ENCODE measurements around the gene CALHM6. TPM values are rescaled to one million over a fixed set of nuclear protein-coding genes. Genes with fewer than 3 reads are reported as not detected.
"Not testable (repeated sequence)": the region's sequence is repeated elsewhere in the genome, so short reads cannot be mapped to it uniquely, and the experiment has no call there.

Gene CALHM6
- total RNA-seq, 1 experiment from 2014 or later, result 2.7 TPM

- peak; percentile 17 for DNase-seq (ENCODE audit: low read depth)
Measured at GRCh38 chr6:116476002-116476678, 15.0 kb downstream of the CALHM6 start.

- no peak for DNase-seq (ENCODE audit: low read depth)
Measured at GRCh38 chr6:116482780-116483179, 21.6 kb downstream of the CALHM6 start.

GRCh38 chr6:116483616-116484015, 22.4 kb downstream of the CALHM6 start:
- no peak for DNase-seq (ENCODE audit: low read depth)

- no peak for DNase-seq (ENCODE audit: low read depth)
Measured at GRCh38 chr6:116485559-116486184, 24.5 kb downstream of the CALHM6 start.

GRCh38 chr6:116491610-116492330, 30.6 kb downstream of the CALHM6 start:
- no peak for DNase-seq (ENCODE audit: low read depth)

- no peak for DNase-seq (ENCODE audit: low read depth)
Measured at GRCh38 chr6:116492331-116493067, 31.3 kb downstream of the CALHM6 start.

GRCh38 chr6:116495161-116495560, 34.0 kb downstream of the CALHM6 start:
- DNase-seq (ENCODE audit: low read depth), result not testable (repeated sequence)

- no peak for DNase-seq (ENCODE audit: low read depth)
Measured at GRCh38 chr6:116497113-116497676, 36.0 kb downstream of the CALHM6 start.

GRCh38 chr6:116500969-116501433, 39.8 kb downstream of the CALHM6 start:
- no peak for DNase-seq (ENCODE audit: low read depth)

- no peak for DNase-seq (ENCODE audit: low read depth)
Measured at GRCh38 chr6:116507324-116507723, 46.1 kb downstream of the CALHM6 start.

GRCh38 chr6:116508527-116508926, 47.4 kb downstream of the CALHM6 start:
- no peak for DNase-seq (ENCODE audit: low read depth)

- peak; percentile 95 for DNase-seq (ENCODE audit: low read depth)
Measured at GRCh38 chr6:116511424-116512110, 50.4 kb downstream of the CALHM6 start, which contains the start of gene CALHM5. CALHM5 (plus strand) TSS chr6:116511639; CDS start chr6:116511697, 58 bp downstream.

- no peak for DNase-seq (ENCODE audit: low read depth)
Measured at GRCh38 chr6:116512111-116512559, 51.0 kb downstream of the CALHM6 start.

GRCh38 chr6:116512734-116513133, 51.6 kb downstream of the CALHM6 start:
- DNase-seq (ENCODE audit: low read depth), result peak; percentile 20

Other genes with a start within 250 kb of the CALHM6 start
- gene TSPYL4, start 207.3 kb upstream of the CALHM6 start, total RNA-seq (2014; rRNA removed), result 16.7 and 18.8 TPM in 2 replicates
- gene TSPYL1, start 181.4 kb upstream of the CALHM6 start, total RNA-seq (2014; rRNA removed), result 72.5 and 76.1 TPM in 2 replicates
- 28.4 and 31.7 TPM in 2 replicates for gene DSE, start 90.4 kb upstream of the CALHM6 start, total RNA-seq (2014; rRNA removed)
- gene CALHM5, start 50.3 kb downstream of the CALHM6 start, total RNA-seq (2014; rRNA removed), result 5.1 and 6.3 TPM in 2 replicates
- gene TRAPPC3L, start 84.3 kb downstream of the CALHM6 start, total RNA-seq (2014; rRNA removed), result 0.06 TPM in 1 of 2 replicates, not detected in the other
- gene CALHM4, start 92.4 kb downstream of the CALHM6 start, total RNA-seq (2014; rRNA removed), result 0.26 and 1.3 TPM in 2 replicates
- 46.8 and 61.5 TPM in 2 replicates for gene RWDD1, start 110.1 kb downstream of the CALHM6 start, total RNA-seq (2014; rRNA removed)
- 0.26 and 0.57 TPM in 2 replicates for gene RSPH4A, start 155.1 kb downstream of the CALHM6 start, total RNA-seq (2014; rRNA removed)
- 18.0 and 18.5 TPM in 2 replicates for gene ZUP1, start 207.4 kb downstream of the CALHM6 start, total RNA-seq (2014; rRNA removed)
- 6.8 and 8.3 TPM in 2 replicates for gene KPNA5, start 219.8 kb downstream of the CALHM6 start, total RNA-seq (2014; rRNA removed)